Activated CD8-positive, alpha-beta memory T cell treated with anti-CD3 and anti-CD28 coated beads, Interleukin-2, amount 50 U/mL, for 4 hours (primary cell): ENCODE measurements around the gene SLC35A2.

ENCODE experiments used
- DNase-seq: peaks from one replicate; pipeline ENCODE4 v3.0.0-alpha.2; 2020

SLC35A2 gene

DNA sequence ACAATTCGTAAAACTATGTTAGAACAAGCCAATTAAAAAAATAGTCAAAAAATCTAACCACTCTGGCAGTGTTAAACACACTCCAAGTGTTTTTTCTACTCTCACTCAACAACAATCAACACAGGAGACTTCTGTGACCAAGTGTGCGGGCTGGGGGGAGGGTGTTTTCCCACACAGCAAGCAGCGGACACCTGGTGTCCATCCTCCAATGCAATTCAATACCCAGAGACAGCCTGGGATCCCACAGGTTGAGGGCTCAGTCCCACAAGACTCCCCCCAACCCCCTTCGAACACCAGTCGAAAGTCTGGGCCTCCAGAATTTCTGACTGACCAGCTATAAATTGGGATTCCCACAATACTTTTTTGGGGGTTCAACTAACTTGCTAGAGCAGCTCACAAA lies 15.7 kb upstream of the SLC35A2 start:
- DNase-seq: no peak

DNA sequence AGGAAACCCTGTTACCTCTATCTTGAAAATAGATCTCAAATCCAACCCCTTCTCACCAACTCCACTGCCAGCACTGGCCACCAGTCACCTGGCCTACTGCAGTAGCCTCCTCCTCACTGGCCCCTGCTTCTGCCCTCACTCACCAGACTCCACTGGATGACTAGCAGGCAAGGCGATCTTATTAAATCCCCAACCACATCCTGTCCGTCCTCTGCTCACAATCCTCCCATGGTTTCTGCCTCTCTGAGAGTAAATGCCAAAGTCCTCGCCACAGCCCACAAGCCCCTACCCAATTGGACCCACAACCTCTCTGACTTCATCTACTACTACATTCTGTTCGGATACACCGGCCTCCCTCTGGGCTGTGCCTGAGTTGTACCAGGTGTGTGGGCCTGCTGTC lies 12.8 kb upstream of the SLC35A2 start:
- DNase-seq: no peak

DNA sequence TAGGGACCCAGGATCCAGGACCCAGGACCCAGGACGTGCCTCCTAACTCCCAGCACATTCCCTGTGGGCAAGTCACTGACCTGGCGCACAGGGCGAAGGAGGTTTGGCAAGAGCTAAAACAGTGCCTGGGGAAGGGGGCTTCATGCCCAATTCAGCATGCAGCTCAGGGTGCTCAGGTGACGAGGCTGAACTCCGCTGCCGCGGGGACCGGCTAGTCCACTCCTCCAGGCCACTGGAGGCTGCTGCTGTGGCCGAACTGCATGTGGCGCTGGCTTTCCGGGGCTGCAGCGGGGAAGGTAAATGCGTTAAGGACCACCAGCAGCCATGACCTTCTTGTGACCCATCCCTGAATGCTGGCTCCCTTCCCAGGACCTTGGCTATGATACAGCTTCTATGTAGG lies 12.3 kb upstream of the SLC35A2 start:
- DNase-seq: no peak

DNA sequence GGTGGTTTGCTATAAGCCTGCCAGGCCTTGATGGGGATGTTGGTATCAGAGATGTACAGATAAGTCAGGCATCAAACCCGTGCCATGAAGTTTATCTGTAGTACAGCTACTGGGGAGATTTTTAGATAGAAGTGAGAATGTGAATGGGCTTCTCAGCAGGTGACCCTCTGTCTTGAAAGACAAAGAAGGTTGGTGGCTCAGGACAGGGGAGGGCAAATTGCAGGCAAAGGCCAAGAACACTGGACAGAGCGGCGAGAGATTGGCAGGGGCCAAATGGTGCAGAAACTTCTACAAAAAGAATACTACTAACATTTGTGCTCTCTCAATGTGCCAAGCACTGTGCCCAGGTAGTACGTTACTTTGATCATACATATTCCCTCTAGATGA lies 9.3 kb upstream of the SLC35A2 start:
- no peak for DNase-seq

DNA sequence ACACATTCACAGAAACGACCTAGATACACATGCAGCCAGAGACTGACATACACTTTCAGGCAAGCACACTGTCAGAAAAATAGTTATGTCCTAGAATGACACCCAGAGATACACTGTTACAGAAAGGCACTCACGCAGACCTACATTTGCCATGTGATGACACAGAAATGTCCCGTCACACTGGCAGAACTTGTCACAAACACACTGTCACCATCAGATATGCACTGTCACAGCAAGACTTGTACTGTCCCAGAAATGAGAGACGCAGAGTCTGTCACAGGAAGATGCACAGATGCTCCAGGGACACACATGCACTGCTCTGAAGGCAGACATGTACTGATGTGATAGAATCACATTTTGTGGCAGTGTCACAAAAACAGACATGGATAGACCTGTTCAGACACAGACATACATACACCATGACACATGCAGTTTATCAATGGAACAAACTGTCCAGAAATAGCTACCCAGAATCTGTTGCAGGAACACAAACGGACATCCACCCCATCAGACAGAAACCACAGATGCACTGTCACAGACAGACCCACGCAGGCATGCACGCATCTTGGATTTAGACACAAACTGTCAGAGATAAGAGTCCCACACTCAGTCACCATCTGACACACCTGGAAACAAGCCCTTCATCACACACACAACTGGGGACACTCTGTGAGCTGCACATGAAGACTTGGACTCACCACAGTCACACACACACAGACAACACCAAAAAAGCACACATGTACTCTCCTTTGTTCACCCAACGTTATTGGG lies 8.7 kb upstream of the SLC35A2 start:
- DNase-seq: no peak

DNA sequence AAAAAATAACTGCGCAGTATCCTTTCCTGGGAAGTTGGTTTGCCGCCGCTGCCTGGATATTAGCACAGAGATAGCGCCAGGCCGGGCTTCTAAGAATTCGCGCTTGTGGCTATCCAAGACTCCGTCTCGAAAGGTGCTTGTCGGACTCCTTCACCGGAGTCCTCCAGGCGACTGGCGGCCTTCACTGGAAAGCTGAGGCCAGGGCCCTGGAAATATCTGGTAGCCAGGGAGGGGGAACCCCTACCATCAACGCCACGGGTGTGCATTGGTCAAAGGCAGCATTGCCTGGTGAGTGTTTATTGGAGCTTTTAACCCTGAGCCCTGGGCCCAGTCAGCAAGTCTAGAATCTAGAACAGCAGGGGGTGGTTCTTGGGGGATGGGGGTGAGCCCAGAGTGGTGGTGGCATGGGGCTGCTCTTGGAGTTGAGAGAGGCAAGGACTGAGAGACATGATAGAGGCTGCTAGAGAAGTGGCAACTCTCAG lies 8.0 kb upstream of the SLC35A2 start:
- DNase-seq: no peak

DNA sequence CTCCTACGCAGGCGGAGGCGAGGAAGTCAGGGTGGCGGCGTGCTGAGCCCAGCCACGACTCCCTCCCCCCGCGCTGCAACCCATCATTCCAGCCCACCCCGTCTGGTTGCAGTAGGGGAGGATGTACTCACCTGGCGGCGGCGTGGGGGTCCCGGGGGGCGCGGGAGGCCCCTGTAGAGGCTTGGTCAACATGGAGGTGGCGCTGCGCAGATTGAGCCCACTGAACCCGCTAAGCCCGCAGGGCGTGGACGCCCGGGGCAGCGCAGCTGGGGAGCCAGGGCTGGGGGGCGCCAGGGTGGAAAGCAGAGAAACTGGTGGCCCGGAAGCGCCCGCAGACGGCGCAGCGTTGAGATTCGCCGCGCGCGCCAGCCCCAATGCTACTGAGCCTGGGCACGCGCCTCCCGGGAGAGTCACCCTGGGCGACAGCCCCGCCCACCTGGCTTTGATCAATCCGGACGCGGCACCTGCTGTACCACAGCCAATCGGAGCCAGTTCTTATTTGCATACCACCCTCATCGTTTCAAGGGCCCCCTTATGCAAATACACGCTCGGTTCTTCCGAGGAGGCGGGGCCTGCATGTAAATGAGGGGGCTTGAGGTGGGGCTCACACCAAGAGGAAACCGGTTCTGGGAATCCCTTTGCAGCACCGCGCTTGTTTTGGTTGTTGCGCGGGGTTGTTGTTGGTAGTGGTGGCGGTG lies 7.3 kb upstream of the SLC35A2 start, which contains the start of gene PIM2:
PIM2 (minus strand) TSS at position 382 of the 698 bp plus-strand sequence; CDS start at position 192, 190 bp downstream.
- DNase-seq: peak; percentile 90

DNA sequence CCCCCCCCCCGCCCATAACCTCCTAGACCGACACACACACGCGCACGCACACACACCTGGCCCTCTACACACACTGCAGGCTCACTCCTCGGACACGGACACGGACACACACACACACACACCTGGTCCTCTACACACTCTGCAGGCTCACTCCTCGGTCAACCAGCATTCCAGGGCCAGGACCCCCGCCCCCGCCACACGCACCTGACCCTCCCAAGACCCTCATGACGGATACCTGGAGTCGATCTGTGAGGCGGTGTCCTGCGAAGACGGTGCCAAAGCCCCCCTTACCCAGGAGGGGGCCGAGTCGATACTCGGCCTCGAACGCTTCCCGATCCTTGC lies 6.8 kb upstream of the SLC35A2 start:
- DNase-seq: no peak

DNA sequence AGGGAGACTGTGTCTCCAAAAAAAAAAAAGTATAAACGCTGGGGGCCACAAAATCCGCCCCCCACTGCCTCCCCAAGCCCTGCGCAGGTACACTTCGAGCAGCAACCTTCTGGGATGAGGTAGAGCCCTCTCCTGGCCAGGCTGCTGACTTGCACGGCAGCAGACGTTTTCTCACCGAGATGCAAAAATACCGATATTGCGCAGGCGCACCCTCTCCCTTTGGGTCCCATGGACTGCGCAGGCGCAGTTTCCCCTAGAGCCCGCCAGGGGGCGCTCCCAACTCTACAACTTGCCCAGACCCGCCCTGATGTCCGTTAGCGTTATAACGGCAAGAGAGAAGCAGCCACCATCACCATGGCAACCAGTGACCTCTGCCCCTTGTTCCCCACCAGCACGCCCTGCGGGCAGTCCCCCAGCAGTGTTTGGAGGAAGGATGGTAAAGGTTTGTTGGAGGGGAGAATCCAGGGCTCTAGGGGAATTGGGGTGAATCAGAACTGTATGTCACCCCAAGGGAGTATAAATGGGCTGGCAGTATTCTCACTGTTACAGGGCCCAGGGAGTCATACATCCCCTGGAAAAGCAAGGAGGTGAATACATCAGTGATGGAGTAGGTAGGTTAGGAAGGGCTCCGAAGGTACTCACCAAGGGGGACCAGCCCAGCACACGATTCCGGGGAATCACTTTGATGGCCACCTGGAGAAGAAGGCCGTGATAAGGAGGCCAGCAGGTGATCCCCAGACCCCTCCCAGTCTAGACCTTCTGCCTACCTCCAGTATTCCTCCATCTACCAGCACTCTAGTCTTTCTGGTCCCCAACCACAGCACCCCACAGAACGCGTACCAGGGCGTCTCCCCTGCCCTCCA lies 5.9 kb upstream of the SLC35A2 start:
- peak; percentile 84 for DNase-seq

DNA sequence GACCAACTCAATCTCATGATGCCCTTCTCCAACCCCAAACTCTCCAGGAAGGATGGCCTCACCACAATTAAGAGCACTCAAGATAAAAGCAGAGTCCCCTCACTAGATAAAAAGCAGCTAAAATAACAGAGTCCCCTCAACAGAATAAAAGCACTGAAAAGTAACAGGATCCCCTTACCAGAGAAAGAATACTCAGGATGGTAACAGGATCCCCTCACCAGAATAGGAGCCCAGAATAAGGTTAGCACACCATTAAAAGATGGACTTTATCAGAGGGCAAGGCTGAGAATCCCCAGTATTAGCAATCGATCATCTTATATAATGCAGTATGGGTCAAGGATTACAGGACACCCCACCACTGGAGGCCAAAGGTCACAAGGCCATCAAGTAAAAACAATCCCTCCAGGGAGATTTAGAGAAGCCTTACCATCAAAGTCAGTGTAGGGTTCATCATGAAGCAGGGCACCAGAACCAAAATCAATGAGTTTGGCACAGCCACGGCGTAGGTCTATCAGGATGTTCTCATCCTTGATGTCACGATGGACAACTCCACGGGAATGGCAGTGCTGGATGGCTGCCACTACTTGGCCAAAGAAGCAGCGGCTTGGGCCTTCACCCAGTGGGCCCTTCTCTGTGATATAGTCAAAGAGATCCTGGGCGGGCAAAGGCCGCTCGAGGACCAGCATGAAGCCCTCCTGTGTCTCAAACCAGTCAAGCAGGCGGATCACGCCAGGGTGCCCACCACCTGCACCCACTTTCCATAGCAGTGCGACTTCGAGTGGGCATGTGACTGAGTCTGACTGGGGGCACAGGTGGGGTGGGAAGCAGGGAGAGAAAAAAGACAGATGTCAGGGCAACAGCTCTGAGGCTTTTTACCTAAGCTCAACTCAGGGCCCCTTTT lies 3.4 kb upstream of the SLC35A2 start:
- no peak for DNase-seq

DNA sequence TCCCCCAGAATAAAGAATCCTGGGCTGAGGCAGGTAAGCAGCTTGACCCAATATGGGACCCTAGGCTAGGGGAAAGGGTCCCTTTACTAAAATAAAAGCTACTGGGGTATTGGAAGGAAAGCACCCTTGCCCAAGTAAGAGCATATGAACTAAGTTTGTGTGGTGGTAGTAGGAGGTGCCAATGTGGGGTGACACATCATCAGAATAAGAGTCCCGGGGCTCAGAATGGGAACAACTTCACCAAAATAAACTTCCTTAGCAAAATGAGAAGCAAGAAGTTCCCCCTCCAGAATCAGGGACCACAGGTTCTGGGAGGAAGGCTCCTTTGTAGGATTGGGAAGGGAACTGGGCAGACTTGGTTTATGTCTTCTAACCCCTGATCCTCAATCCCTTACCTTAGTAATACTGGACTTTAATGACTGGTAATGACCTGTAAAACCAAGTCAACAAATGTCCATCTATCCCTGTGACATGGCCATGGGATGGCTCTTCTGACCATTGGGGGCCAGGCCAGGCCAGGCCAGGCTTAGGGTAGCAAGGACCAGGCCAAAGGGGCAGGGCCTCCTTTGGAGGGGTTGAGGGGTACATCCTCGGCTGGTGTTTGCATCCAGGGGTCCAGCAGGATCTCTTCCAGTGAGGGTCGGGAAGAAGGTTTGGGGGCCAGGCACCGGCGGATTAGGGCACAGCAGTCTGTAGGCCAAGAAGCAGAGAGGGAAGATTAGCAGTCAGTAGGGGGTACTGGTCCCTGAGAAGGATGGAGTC lies 2.3 kb upstream of the SLC35A2 start:
- no peak for DNase-seq

DNA sequence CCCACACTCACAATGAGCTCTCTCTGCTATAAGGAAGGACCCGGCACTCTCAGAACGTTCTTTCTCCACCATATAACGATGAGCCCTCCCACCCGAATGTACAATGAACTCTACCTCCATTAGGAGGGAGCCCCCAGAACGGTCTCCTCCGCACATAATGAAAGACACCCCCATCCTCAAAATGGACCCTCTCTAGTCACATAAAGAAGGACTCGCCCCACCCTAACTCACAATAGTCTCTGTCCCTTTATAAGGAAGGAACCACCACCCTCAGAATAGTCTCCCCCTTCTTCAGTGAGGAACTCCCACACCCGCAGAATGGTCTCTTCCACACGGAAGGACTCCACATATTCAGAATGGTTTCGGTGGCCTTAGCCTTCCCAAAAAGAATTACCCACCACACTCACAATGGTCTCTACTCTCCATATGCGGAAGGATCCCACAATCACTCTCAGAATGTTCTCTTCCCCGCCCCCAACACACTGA lies 477 bp downstream of the SLC35A2 start:
- no peak for DNase-seq

DNA sequence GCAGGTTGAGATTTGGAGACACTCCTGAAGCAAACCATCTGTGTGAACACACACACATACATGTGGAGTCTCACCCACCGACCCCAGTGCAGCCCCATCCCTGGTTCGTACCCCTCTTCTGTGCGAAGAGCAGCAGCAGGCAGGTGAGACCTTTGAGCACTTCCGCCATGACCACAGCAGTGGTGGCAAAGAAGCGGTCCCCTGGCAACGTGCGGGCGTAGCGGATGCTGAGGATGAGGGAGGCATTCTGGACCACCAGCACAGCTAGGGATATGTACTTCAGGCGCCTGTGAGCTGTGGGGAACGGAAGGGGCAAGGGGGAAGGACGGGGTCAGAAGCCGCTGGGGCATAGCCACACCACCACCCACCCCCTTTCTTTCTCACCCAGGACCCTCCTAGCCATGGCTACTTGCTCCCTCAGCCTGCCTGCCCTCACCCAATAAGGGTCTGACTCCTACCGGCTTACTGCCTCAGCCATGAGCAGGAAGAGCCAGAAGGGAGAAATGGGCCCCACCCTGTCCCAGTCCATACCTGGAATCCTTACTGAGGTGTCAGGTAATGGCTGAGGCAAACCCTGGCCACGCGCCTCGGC lies 1.6 kb downstream of the SLC35A2 start:
- DNase-seq: no peak

DNA sequence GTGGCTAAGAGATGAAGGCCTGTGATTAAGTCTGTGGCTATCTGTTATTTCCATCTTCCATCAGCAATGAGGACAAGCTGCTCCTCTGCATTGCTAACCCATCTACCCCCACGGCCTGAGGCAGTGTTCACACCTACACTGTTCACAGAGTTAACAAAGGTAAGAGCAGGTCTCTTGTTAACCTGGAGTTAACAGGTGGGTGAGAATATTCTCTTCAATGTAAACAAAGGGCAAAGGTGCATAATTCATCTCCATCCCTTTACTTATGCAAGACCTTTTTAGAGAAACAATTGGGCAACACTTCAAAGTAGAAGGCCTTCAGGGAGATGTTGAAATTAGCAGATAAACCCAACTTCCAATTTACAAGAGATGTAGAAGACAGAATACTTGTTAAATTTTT lies 2.8 kb downstream of the SLC35A2 start:
- no peak for DNase-seq

DNA sequence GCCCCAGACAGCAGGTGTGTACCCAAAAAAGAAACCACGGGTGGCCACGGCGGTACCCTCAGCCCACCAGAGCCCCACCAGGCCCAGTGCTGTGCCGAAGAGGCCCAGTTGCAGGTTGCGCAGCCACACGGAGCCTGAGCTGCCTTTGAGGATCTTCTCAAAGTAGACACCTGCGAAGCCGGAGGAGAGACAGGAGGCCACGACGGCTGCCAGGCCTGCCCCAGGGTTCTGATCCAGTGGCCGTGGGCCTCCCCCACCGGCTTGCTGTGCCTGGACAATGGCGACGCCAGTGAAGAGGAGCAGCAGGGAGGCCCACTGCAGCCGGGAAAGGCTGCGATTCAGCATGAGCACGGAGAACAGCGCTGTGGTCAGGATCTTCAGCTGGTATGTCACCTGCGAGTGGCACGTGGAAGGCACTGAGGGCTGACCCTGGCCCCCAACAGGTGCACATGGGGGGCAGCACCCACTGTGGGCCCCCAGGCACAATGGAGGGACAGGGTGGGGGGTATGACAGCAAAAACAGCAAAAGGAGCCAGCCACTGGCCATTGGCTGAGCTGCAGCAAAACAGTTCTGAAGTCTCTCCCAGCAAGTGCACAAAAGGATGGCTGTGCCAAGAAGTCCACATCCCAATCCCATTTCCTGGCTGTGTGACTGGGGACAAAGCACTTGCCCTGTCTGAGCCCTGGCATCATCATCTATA lies 6.2 kb downstream of the SLC35A2 start:
- DNase-seq: no peak

DNA sequence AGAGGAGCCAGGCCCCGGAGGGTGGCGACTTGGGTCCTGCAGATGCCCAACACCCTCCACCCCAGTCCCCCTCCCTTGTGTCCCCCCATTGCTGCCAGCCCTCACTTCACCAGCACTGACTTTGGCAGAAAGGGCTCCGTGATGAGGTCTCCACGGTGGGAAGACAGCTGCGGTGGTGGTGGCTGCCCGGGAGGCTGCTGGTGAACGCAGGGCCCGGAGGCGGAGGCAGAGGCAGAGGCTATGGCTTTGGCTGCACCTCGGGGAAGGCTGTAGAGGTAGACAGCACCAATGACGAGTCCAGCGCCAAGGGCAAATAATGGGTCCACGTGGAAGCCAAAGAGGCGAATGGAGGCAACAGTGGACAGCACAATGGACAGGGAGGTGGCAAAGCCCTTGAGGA lies 6.8 kb downstream of the SLC35A2 start:
- DNase-seq: no peak

DNA sequence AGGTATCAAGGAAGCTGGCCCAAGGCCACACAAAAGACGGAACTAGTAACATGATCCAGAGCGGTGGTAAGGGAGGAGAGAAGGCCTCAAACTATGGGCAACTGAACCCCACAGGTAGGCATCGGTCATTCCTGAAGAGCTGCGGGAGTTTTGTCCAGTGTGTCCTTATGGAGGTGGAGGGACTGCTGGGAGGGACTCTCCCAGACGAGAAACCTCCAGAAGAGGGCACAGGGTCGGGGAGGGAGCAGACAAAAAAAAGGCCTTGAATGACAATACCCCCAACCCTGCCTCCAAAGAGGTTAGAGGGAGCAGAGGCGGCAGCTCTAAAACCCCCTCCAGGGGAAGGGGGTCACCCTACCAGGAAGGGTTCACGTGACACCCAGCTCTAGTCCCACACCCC lies 7.3 kb downstream of the SLC35A2 start:
- DNase-seq: no peak

DNA sequence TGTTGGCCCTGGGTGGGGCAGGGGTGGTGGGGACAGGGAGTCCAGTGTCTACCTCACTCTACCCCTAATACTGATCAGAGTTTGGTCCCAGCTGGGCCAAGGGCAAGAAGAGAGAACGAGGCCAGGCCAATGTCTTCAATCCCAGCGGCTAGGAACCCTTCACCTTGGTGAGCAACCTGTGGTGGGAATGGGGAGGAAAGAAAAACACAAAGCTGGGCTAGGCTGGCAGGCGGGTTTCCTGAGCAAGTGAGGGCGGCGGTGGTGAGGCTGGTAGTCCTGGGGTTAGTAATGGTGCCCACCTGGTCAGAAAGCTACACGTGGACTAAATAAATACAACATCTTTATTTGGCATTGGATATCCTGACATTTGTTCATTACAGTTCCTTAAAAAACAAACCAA lies 8.2 kb downstream of the SLC35A2 start:
- no peak for DNase-seq

DNA sequence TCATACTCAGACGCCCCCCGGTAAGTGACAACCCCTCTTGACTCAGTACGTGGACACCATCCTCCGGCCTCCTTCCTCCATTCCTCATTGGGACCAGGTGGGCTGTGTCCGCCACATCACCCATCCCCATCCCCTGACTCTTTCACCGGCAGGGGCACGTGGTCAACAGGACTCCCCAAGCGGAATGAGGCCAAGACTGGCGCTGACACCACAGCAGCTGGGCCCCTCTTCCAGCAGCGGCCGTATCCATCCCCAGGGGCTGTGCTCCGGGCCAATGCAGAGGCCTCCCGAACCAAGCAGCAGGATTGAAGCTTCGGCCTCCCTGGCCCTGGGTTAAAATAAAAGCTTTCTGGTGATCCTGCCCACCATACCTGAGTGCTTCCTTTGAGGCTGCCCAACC lies 8.7 kb downstream of the SLC35A2 start:
- DNase-seq: no peak

DNA sequence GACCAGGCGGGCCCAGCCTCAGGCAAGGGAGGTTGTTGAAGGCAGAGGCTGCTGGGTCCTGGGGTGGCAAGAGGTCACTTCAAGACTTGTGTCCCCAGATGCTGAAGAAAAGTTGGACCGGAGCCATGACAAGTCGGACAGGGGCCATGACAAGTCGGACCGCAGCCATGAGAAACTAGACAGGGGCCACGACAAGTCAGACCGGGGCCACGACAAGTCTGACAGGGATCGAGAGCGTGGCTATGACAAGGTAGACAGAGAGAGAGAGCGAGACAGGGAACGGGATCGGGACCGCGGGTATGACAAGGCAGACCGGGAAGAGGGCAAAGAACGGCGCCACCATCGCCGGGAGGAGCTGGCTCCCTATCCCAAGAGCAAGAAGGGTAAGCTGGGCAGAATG lies 9.3 kb downstream of the SLC35A2 start:
- no peak for DNase-seq

DNA sequence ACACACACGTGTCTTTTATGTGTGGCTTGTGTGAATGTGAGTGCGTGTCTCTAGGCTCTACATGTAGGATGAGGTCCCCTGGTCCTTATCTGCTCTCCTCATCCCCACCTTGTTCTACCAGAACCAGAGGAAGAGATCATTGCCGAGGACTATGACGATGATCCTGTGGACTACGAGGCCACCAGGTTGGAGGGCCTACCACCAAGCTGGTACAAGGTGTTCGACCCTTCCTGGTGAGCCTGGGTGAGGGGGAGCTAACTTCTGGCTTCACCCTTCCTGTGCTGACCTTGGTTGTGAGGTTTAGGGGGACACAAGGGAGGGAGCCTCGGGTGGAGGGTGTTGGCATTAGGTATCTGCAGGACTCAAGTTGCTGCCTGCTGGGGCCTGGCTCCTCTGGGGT lies 10.4 kb downstream of the SLC35A2 start:
- DNase-seq: no peak
